ENCODE data around the gene UBE2QL1. TPM values are rescaled to one million over a fixed set of nuclear protein-coding genes. Genes with fewer than 3 reads are reported as not detected.

The UBE2QL1 gene
- total and polyA plus RNA-seq, 8 donors, result 0.13 to 2.4 (median 0.63) TPM

DNA sequence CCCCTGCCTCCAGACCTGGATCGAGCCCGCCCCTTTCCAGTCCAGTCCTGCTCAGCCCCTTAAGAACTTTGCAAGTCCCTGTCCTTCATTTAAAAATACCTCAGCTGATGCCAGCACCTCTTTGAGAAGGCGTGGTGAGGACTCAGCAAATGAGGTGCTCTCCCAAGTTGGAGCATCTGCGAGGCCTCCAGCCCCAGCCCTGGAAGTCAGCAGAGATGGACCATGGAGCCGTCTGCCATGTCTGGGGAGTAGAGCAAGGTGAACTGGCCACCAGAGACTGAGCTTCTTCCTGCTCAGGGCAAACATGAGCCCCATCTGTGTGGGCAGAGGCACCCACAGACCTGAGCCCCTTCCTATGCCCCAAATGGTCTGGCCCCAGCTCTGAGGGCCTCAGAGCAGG lies 71.5 kb downstream of the UBE2QL1 start:
- no peak for TF ChIP-seq CTCF (IDR thresholded peaks at IDR 0.05)
- Histone ChIP-seq H3K36me3 (no peaks in the 10 kb centered on the region), H3K4me3 (no peak overlapping the region), H3K4me1 (peaks cover 0 to 8% (median 0%) of the 10 kb centered on the region in 3 donors), H3K27me3 (no peaks in the 10 kb centered on the region), H3K9me3 (no peaks in the 10 kb centered on the region), H3K27ac (no peak overlapping the region)
- WGBS, 2 donors, result 79 to 91% methylated on average over 5 of the region's 5 CpGs
- intact Hi-C loops (cut with DNase I), result no loop called here
- no peak for ATAC-seq
- FAIRE-seq, result no peak
- DNase-seq, result no peak

DNA sequence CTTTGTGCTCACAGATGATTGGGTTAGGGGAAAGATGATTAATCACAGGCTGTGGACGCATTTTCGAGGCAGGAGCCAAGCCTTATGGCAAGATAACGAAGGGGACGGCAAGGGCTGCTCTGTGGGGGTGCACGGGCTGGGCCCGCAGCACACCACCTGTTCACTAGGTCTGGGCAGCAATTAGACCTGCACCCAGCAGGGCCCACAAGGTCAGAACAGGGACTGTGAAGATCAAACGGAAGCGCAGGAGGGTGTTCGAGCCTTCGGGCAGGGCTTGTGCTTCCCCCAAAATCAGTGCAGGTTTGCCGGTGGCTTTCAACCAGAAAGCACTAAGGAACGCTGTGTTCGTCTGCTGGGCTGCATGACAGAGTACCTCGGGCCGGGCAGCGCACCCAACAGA lies 73.7 kb downstream of the UBE2QL1 start:
- H3K27me3 ChIP-seq, result no peaks in the 10 kb centered on the region
- TF ChIP-seq CTCF (IDR thresholded peaks at IDR 0.05), result no peak
- no peak for DNase-seq
- WGBS, 2 donors, result 61 to 68% methylated on average over 16 of the region's 16 CpGs
- no peaks in the 10 kb centered on the region for H3K4me1 ChIP-seq
- no peak for FAIRE-seq
- no peak for ATAC-seq
- intact Hi-C loops (cut with DNase I), result no loop called here
- H3K9me3 ChIP-seq, result no peaks in the 10 kb centered on the region
- H3K4me3 ChIP-seq, result no peak overlapping the region
- no peak overlapping the region for H3K27ac ChIP-seq
- H3K36me3 ChIP-seq, result no peaks in the 10 kb centered on the region

- TF ChIP-seq CTCF (IDR thresholded peaks at IDR 0.05), result no peak
- Histone ChIP-seq H3K4me1 (no peaks in the 10 kb centered on the region), H3K36me3 (no peaks in the 10 kb centered on the region), H3K27ac (no peak overlapping the region), H3K4me3 (no peak overlapping the region), H3K27me3 (no peaks in the 10 kb centered on the region), H3K9me3 (no peaks in the 10 kb centered on the region)
- DNase-seq, result no peak
- WGBS, 2 donors, result 57 to 76% methylated on average over 9 of the region's 9 CpGs
- intact Hi-C loops (cut with DNase I), result no loop called here
- no peak for ATAC-seq
- no peak for FAIRE-seq
These were observed 74.3 kb downstream of the UBE2QL1 start for GRCh38 chr5:6522923-6523322.

DNA sequence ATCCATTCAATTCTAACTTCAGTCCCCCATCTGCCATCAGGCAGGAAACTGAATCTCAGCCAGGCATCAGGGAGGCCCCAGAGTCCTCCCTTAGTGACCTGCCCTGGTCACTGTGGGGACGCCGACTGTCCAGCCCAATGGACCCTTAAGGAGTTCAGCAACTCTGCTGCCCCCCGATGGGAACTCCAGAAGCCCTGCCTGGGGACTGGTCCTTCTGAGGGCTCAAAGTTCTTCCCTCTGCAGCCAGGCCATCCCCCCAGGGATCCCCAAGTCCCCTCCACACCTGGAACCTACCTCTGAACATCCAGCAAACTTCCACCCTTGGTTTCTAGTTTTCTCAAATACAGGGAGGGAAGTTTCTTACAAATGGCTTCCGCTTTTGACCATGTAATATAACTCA lies 76.8 kb downstream of the UBE2QL1 start:
- H3K4me1 ChIP-seq, result no peaks in the 10 kb centered on the region
- WGBS, 2 donors, result 70 to 82% methylated on average over 4 of the region's 4 CpGs
- intact Hi-C loops (cut with DNase I), result no loop called here
- FAIRE-seq (no peak), ATAC-seq (no peak), DNase-seq (no peak)
- H3K36me3 ChIP-seq, result no peaks in the 10 kb centered on the region
- no peaks in the 10 kb centered on the region for H3K27me3 ChIP-seq
- H3K9me3 ChIP-seq, result no peaks in the 10 kb centered on the region
- H3K27ac ChIP-seq, result no peak overlapping the region
- H3K4me3 ChIP-seq, result no peak overlapping the region
- TF ChIP-seq CTCF (IDR thresholded peaks at IDR 0.05), result no peak

- TF ChIP-seq CTCF (IDR thresholded peaks at IDR 0.05), result peak in 2 of 4 donors; percentile 14 to 22
- DNase-seq, result peak in 3 of 6 donors; percentile 19 to 47 (median 42)
- H3K9me3 ChIP-seq, result no peaks in the 10 kb centered on the region
- WGBS, 2 donors, result 50 to 57% methylated on average over 9 of the region's 9 CpGs
- intact Hi-C loops (cut with DNase I), result no loop called here
- FAIRE-seq, result no peak
- H3K4me3 ChIP-seq, result no peak overlapping the region
- ATAC-seq, result peak in 3 of 4 donors; percentile 84 to 96 (median 85)
- no peak overlapping the region for H3K27ac ChIP-seq
- no peaks in the 10 kb centered on the region for H3K36me3 ChIP-seq
- no peaks in the 10 kb centered on the region for H3K27me3 ChIP-seq
- no peaks in the 10 kb centered on the region for H3K4me1 ChIP-seq
These were observed 77.3 kb downstream of the UBE2QL1 start for GRCh38 chr5:6525910-6526309.

Measured in pancreas (tissue), 10 donors.